Tibial nerve (tissue), 4 donors: ENCODE data around the gene DES.

ENCODE experiments used
- EP300 ChIP-seq, 2 donors: sonication (generic); formaldehyde crosslinking; IDR thresholded peaks; one replicate each; pipeline ENCODE4 v1.6.1; 2017; ENCODE audit warnings: antibody characterized with exemption in 2 of 2, mild to moderate bottlenecking in 1 of 2
- POLR2A ChIP-seq, 2 donors: fragments of 450-650 bp; IDR thresholded peaks; one replicate each; pipeline ENCODE4 v1.6.1; 2017; ENCODE audit warnings: antibody characterized with exemption in 2 of 2, mild to moderate bottlenecking in 2 of 2, moderate library complexity in 2 of 2
- TF ChIP-seq, protein P1 (sequence below), 5 experiments: fragments of 200-600 bp in 3 of 5; fragments of 450-650 bp in 2 of 5; sonication (generic) in 3 of 5; IDR thresholded peaks; one replicate each; pipeline ENCODE4 v1.5.1; 2016 to 2019; ENCODE audit warnings: antibody characterized with exemption in 5 of 5, mild to moderate bottlenecking in 3 of 5, moderate library complexity in 2 of 5

DNA sequence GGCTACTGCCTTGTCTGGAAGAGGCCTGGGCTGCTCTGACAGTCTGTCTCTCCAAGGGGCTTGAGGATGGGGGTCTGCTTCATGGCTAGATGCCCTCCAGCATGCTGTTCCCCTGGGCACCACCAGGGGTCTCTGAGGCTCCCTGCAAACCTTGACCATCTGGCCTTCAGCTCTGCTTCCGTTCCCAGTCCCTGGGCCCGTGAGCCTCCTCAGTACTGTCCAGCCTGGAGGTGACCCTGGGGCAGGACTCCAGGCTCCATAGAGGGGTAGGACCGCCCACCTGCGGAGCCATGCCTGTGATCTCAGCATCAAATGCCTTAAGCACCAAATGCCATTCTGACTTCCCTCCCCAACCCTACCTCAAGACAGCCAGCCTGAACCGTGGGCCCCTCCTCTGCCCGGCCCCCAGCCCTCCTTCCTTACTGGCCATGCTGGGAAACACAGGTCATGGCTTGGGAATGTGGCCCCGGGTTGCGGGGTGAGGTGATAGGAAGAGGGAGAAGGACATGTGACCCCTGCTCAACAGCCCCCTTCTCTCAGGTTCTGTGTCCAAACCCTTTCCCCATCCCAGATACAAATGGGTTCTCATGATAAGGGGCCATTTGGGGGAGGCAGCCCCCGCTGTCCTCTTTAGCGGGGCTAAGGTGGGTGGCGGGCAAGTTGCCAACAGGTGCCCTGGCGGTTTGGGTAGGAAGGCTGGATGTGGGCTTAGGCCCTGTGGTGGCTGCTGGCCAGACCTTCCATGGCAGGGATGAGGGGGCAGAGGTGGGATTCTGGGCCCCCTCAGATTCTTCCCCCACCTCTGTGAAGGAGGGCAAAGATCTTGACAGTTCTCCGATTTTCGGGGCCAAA lies 41.5 kb downstream of the DES start:
- TF ChIP-seq, protein P1, sequence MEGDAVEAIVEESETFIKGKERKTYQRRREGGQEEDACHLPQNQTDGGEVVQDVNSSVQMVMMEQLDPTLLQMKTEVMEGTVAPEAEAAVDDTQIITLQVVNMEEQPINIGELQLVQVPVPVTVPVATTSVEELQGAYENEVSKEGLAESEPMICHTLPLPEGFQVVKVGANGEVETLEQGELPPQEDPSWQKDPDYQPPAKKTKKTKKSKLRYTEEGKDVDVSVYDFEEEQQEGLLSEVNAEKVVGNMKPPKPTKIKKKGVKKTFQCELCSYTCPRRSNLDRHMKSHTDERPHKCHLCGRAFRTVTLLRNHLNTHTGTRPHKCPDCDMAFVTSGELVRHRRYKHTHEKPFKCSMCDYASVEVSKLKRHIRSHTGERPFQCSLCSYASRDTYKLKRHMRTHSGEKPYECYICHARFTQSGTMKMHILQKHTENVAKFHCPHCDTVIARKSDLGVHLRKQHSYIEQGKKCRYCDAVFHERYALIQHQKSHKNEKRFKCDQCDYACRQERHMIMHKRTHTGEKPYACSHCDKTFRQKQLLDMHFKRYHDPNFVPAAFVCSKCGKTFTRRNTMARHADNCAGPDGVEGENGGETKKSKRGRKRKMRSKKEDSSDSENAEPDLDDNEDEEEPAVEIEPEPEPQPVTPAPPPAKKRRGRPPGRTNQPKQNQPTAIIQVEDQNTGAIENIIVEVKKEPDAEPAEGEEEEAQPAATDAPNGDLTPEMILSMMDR (IDR thresholded peaks at IDR 0.05), result peak; percentile 71 to 87 (median 75)
- TF ChIP-seq POLR2A (IDR thresholded peaks at IDR 0.05) (no peak), EP300 (IDR thresholded peaks at IDR 0.05) (no peak)
